Stimulated activated naive B cell treated with anti-CD40 and anti-IgM and Interleukin-4, amounts not matched to agents 10 μg/mL and 1 μg/mL and 100 μg/mL, for 72 hours (primary cell): ENCODE data around the gene GLRX3.
A peak's percentile ranks its signal among the peaks of the same experiment; 100 is the strongest.
"Not testable (repeated sequence)": the region's sequence is repeated elsewhere in the genome, so short reads cannot be mapped to it uniquely, and the experiment has no call there.

Experiments used
- ATAC-seq, 2 donors: fragments of 150-1000 bp; cut with Tn5 transposase; replicated peaks; 2 replicates each; pipeline ENCODE4 v1.10.0; 2021; ENCODE audit warnings: moderate library complexity in 1 of 2
- DNase-seq: peaks from one replicate; pipeline ENCODE4 v3.0.0; 2021
- H3K27ac Mint-ChIP-seq: one replicate; pipeline ENCODE4 v1.8.0; 2022; ENCODE audit warnings: mild to moderate bottlenecking, mixed read lengths
- H3K27me3 Mint-ChIP-seq, 2 donors: one replicate each; pipeline ENCODE4 v1.8.0; 2022; ENCODE audit warnings: mixed read lengths in 2 of 2
- H3K36me3 Mint-ChIP-seq, 2 donors: one replicate each; pipeline ENCODE4 v1.8.0; 2022; ENCODE audit warnings: mixed read lengths in 2 of 2, mild to moderate bottlenecking in 1 of 2
- H3K4me1 Mint-ChIP-seq, 2 donors: one replicate each; pipeline ENCODE4 v1.8.0; 2022; ENCODE audit warnings: mixed read lengths in 2 of 2, mild to moderate bottlenecking in 1 of 2
- H3K4me3 Mint-ChIP-seq, 2 donors: one replicate each; pipeline ENCODE4 v1.8.0; 2022; ENCODE audit warnings: mild to moderate bottlenecking in 2 of 2, mixed read lengths in 2 of 2, moderate library complexity in 1 of 2
- H3K9me3 Mint-ChIP-seq, 2 donors: one replicate each; pipeline ENCODE4 v1.8.0; 2022; ENCODE audit warnings: mixed read lengths in 2 of 2, mild to moderate bottlenecking in 1 of 2

Gene GLRX3

DNA sequence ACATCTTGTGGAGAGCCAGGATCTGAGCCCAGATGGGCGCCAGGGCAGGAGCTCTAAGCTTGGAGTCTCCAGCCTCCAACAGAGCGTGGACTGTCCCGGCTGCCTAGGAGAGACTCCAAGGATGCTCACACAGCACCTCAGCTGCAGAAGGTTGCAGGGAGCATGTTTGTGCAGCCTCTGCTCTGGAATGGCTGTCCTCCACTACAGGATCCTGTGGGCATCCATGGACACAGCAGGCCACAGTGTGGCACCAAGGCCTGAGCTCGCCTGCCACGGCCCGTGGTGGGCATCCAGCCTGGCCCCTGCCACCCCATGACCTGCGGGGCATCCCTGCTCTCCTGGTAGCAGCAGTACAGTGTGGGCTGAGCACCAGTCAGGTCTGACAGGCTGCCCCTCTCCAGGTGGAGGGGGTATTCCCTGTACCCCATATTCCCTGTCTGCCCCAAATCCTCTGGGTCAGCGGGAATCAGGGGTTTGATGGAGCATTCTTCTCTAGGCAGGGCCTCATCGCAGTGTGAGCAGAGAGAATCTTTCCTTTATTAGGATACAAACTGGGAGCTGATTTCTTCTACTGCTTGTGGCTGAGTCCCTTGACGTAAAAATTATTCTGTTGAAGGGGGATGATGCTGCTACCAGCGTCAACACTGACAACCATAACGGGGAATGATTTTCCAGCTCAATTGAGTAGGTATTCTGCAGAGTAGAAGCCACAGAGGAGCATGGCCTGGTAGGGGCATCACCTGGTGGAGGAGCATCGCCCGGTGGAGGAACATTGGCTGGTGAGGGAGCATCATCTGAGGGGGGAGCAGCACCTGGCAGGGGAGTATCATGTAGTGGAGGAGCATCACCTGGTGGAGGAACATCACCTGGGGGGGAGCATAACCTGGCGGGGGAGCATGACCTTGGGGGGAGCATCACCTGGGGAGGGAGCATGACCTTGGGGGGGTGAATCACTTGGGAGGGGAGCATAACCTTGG lies 60.6 kb downstream of the GLRX3 start:
- Mint-ChIP-seq H3K9me3 (no peaks in the 10 kb centered on the region), H3K36me3 (peaks cover 5 to 12% of the 10 kb centered on the region in 2 donors), H3K4me1 (no peaks in the 10 kb centered on the region), H3K27ac (no peak overlapping the region), H3K27me3 (peaks cover 18 to 22% of the 10 kb centered on the region in 2 donors), H3K4me3 (no peak overlapping the region)
- ATAC-seq (no peak), DNase-seq (no peak)

DNA sequence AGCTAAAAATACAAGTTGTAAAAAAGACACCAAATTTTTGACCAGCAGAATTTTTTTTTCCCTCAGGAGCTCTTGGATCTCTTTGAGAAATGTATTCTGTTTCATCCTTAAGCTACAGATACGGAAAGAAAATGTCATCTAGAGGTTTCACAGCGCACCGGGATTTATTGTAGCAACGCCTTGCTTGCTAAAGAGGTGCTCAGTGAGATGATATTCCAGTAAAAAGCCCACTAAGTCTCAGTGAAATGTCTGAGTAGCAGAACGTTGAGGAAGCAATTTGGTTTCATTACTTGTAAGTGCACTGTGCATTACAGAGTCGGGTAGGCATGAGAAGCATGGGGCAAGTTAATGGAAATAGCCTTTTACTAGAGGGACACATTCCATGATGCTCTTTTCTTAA lies 62.5 kb downstream of the GLRX3 start:
- DNase-seq = no peak
- H3K27me3 Mint-ChIP-seq = peaks cover 8 to 17% of the 10 kb centered on the region in 2 donors
- peaks cover 5 to 6% of the 10 kb centered on the region in 2 donors for H3K4me1 Mint-ChIP-seq
- no peaks in the 10 kb centered on the region for H3K9me3 Mint-ChIP-seq
- ATAC-seq = no peak
- peaks cover 2 to 7% of the 10 kb centered on the region in 2 donors for H3K36me3 Mint-ChIP-seq
- no peak overlapping the region for H3K4me3 Mint-ChIP-seq
- no peak overlapping the region for H3K27ac Mint-ChIP-seq

DNA sequence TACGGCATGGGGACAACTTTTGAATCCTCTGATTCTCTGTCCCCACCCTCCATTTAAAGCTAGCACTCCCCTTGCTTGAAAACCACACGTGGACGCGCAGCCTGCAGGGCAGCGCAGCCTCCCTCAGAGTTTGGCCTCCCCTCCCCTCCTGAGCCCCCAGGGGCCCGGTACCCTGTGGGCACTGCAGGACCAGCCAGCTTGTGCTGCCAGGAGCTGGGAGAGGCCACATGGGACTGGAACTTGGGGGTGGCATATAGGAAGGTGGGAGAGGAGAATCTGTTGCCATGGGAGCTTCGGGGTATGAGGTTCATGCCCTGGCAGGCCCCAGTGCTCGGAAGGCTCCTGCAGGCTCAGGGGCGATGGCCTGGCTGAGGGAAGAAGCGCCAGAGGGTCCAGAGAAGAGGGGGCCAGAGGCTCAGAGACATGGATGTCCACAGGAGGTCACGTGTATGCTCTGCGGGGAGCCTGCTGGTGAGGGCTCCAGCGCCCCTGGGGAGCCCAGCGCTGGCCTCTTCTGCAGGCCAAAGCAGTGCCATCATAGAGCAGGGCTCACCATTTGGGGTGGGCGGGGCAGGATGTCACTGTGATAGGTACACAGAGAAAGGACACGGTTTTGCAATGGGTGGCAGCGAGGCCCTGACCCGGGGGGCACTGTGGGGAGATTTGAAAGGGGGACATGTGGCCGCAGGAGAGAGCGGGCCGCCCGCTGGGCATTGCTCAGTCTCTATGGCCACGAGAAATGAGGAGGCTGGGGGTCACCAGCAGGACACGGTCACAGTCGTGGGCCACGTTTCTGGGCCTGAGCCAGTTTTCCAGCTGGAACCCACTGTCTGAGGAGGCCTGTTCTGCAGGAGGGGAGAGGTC lies 64.2 kb downstream of the GLRX3 start:
- H3K36me3 Mint-ChIP-seq = peaks cover 0 to 2% of the 10 kb centered on the region in 2 donors
- peaks cover 8 to 18% of the 10 kb centered on the region in 2 donors for H3K27me3 Mint-ChIP-seq
- H3K4me3 Mint-ChIP-seq = no peak overlapping the region
- ATAC-seq (no peak), DNase-seq (no peak)
- H3K4me1 Mint-ChIP-seq = peaks cover 5 to 6% of the 10 kb centered on the region in 2 donors
- H3K27ac Mint-ChIP-seq = peak overlapping the region; percentile 37
- no peaks in the 10 kb centered on the region for H3K9me3 Mint-ChIP-seq

DNA sequence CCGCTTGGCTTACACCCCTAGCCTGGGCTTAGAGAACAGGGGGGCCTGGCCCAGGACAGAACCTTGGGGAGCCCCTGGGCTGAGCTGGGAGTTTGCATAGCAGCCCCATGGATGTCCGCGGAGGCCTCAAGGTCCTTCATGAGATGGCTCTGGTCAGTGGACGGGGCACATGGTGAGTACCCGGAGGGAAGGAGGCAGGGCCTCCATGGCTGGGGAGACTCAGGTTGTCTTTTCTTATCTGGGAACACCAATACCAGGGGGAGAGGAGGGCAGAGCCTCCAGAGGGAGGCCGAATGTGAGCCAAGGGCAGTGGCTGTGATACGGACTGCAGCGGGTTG lies 64.8 kb downstream of the GLRX3 start:
- ATAC-seq = no peak
- peaks cover 0 to 2% of the 10 kb centered on the region in 2 donors for H3K36me3 Mint-ChIP-seq
- no peak overlapping the region for H3K4me3 Mint-ChIP-seq
- no peaks in the 10 kb centered on the region for H3K9me3 Mint-ChIP-seq
- peaks cover 5 to 6% of the 10 kb centered on the region in 2 donors for H3K4me1 Mint-ChIP-seq
- H3K27me3 Mint-ChIP-seq = peaks cover 8 to 19% of the 10 kb centered on the region in 2 donors
- no peak for DNase-seq
- no peak overlapping the region for H3K27ac Mint-ChIP-seq

DNA sequence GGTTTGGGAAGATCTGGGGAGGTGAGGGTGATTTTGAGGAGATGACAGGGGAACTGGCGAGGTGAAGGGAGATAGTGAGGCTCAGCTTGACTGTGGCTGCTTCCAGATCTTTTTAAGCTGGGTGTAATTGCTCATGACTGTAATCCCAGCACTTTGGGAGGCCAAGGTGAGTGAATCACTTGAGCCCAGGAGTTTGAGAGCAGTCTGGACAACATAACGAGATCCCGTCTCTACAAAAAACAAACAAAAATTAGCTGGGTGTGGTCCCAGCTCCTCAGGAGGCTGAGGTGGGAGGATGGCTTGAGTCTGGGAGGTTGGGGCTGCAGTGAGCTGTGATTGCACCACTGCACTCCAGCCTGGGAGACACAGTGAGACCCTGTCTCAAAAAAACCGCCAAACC lies 66.0 kb downstream of the GLRX3 start:
- not testable (repeated sequence) for DNase-seq, H3K27ac Mint-ChIP-seq, H3K9me3 Mint-ChIP-seq, H3K4me1 Mint-ChIP-seq, H3K36me3 Mint-ChIP-seq, H3K4me3 Mint-ChIP-seq, ATAC-seq
- H3K27me3 Mint-ChIP-seq = peaks cover 8 to 19% of the 10 kb centered on the region in 2 donors

DNA sequence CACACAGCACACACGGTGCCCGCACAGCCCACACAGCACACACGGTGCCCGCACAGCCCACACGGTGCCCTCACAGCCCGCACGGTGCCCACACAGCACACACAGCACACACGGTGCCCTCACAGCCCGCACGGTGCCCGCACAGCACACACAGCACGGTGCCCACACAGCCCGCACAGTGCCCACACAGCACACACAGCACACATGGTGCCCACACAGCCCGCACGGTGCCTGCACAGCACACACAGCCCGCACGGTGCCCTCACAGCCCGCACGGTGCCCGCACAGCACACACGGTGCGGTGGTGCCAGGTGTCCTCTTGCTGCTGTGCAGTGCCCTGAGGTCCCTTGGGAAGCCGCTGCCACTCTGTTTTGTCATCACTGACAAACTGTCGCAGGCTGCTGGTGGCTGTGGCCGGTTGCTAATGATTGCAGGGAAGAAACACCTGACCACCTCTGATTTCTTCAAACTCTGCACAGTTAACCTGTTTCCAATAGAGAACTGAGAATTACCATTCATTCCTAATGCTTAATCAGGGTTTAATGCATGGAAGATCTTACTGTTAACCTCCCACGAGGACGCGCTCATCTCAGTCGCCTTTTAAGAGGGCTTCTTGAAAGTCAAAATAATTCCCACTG lies 66.9 kb downstream of the GLRX3 start:
- Mint-ChIP-seq H3K4me1 (peaks cover 5 to 6% of the 10 kb centered on the region in 2 donors), H3K4me3 (no peak overlapping the region), H3K9me3 (no peaks in the 10 kb centered on the region), H3K27ac (peak overlapping the region; percentile 80), H3K27me3 (peaks cover 8 to 19% of the 10 kb centered on the region in 2 donors), H3K36me3 (no peaks in the 10 kb centered on the region)
- ATAC-seq (peak; percentile 83 to 92), DNase-seq (peak; percentile 33)

DNA sequence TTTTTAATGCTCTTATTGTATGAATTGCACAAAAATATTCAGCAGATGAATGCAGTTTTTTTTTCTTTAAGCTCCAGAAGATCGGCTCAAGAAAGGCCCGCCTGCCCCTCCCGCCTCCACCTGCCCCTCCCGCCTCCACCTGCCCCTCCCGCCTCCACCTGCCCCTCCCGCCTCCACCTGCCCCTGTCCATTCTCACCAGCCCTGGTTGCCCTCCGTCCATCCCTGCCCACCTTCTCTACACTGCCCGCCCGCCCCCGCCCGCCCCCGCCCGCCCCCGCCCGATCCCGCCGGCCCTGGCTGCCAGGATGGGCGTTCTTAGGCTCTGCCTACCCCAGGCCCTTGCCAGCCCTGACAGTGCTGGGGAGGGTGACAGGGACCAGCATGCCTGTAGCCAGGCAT lies 67.4 kb downstream of the GLRX3 start:
- Mint-ChIP-seq H3K4me3 (no peak overlapping the region), H3K27me3 (peaks cover 8 to 19% of the 10 kb centered on the region in 2 donors), H3K36me3 (no peaks in the 10 kb centered on the region), H3K4me1 (peaks cover 5 to 6% of the 10 kb centered on the region in 2 donors), H3K9me3 (no peaks in the 10 kb centered on the region), H3K27ac (no peak overlapping the region)
- DNase-seq (no peak), ATAC-seq (no peak)

DNA sequence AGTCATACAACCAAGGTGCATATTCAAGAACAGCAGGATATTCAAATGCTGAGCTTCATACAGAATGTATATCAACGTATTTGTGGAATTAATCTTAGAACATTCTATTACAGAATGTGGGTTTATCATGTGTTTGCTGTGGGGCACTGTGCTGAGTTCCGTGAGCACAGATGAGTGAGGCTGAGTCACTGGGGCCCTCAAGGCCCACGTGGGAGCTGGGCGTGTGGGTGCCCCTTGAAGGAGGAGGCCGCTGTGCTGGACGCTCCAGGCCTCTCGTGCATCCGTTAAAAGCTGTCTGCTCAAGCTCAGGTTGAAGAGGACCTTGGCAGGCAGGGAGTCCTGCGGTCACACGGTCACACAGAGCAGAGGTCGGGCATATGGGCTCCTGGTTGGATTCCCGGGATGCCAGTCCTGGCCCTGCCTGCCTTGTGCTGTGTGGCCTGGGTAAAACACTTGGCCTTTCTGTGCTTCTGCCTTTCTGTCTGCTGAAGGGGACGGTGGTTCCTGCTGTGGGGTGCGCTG lies 70.1 kb downstream of the GLRX3 start:
- ATAC-seq (no peak), DNase-seq (no peak)
- Mint-ChIP-seq H3K4me1 (peaks cover 5 to 6% of the 10 kb centered on the region in 2 donors), H3K27ac (no peak overlapping the region), H3K9me3 (no peaks in the 10 kb centered on the region), H3K4me3 (no peak overlapping the region), H3K27me3 (peaks cover 1 to 12% of the 10 kb centered on the region in 2 donors), H3K36me3 (no peaks in the 10 kb centered on the region)

DNA sequence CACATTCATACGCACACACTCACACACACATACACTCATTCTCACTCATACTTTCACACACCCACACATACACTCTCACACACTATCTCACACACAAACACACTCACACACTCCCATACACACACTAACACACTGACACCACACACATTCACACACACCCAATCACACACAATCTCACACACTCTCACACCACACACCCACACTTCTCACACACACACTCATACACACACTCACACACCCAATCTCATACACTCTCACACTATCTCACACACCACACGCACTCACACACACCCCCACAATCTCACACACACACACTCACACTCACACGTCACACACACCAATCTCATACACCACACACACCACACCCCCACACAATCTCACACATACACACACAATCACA lies 71.0 kb downstream of the GLRX3 start:
- no peak for DNase-seq
- Mint-ChIP-seq H3K4me1 (peaks cover 5 to 6% of the 10 kb centered on the region in 2 donors), H3K27ac (no peak overlapping the region), H3K9me3 (no peaks in the 10 kb centered on the region), H3K36me3 (no peaks in the 10 kb centered on the region), H3K27me3 (peaks cover 0 to 9% of the 10 kb centered on the region in 2 donors), H3K4me3 (no peak overlapping the region)
- ATAC-seq = no peak

DNA sequence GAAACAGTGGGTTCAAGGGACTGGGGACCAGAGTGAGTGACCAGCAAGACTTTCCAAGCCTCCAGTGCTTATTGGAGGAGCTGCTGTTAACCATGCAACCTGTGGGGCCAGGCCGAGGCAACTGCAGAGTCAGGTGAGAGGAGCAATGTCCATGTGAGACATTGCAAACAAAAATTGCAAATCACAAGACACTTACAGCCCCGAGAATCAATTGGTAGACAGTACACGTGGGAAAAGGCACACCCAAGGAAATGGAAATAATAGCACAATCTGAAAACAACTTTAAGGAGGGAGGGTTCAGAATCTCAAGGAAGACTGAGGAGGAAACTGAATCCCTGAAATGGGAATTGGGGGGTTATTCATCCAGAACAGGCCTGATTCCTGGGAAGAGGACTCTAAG lies 72.6 kb downstream of the GLRX3 start:
- no peak overlapping the region for H3K4me3 Mint-ChIP-seq
- H3K27ac Mint-ChIP-seq = no peak overlapping the region
- H3K36me3 Mint-ChIP-seq = no peaks in the 10 kb centered on the region
- ATAC-seq = no peak
- no peaks in the 10 kb centered on the region for H3K4me1 Mint-ChIP-seq
- no peak for DNase-seq
- H3K27me3 Mint-ChIP-seq = peaks cover 0 to 6% of the 10 kb centered on the region in 2 donors
- H3K9me3 Mint-ChIP-seq = no peaks in the 10 kb centered on the region

DNA sequence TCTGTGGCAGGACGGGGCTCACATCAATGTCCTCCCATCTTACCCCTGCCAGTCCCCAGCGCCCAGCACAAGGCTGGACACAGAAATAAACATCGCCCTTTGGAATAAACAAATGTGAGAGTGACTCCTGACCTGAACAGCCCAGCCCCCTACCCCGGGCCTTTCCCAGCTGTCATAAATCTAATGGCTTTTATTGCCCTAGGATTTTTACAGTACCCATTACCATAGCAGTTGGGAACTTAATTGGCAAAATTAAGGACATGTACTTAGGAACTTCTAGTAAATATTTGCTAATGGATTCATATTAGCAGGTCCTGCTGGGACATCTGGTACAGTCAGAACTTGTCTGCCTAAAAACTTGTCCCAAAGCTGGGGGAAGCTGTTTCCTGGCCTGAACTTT lies 76.6 kb downstream of the GLRX3 start:
- Mint-ChIP-seq H3K4me1 (no peaks in the 10 kb centered on the region), H3K36me3 (peaks cover 4 to 6% of the 10 kb centered on the region in 2 donors), H3K27me3 (no peaks in the 10 kb centered on the region), H3K27ac (no peak overlapping the region), H3K4me3 (no peak overlapping the region), H3K9me3 (peaks cover 0 to 6% of the 10 kb centered on the region in 2 donors)
- DNase-seq = no peak
- ATAC-seq = no peak

DNA sequence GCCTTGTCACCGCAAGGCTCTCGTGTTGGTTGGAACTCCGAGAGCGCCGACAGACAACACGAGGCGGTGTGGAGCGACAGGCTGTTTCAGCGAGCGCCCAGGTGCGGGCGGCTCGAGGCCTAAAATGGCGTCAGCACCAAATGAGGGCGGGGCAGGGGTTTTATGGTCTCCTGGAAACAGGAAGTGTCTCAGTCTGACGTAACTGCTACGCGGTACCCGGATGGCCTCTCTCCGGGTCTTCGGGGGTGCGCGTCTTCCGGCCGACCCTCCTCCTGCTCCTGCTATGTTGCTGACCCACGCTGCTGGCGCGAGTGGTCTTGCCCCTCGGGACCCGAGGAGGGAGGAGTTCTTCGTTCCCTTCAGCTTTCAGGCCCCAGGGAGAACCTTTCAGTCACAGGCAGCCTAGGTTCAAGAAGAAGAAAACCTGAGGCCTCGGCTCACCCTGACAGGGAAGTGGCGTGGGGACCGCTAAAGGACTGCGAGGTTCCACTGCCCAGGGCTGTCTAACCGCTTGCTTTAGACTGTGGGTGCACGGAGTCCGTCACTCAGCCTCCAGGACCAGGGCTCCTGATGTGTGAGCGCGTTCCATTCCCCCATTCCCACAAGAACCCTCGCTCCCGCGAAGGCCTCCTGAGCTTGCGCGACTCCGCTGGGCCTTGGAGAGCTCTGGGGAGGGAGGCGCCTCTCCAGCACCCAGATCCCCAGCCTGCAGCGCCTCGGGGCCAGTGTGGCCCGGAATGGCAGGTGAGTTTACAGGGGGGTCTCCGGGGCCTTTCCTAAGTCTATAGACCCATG lies 77.3 kb downstream of the GLRX3 start:
- ATAC-seq (no peak), DNase-seq (no peak)
- Mint-ChIP-seq H3K4me3 (no peak overlapping the region), H3K27ac (no peak overlapping the region), H3K27me3 (no peaks in the 10 kb centered on the region), H3K36me3 (peaks cover 4 to 6% of the 10 kb centered on the region in 2 donors), H3K9me3 (peaks cover 0 to 6% of the 10 kb centered on the region in 2 donors), H3K4me1 (no peaks in the 10 kb centered on the region)

DNA sequence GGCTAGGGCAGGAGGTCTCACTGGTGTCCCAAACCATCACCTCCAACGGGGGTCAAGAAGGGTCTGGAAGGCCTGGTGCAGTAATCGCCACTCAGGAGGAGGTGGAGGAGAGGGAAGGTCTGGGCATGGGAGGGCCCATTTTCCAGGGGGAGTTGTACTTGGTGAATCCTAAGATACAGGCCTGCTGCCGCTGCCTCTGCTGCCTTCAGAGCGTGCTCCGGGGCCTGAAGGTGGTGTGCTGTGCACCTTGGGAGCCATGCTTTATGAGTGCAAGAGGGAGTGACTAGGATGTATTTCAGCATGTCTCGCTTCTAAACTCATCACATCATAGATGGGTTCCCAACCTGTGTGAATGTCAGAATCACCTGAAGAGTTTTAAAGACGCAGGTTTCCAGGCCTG lies 78.2 kb downstream of the GLRX3 start:
- Mint-ChIP-seq H3K4me1 (no peaks in the 10 kb centered on the region), H3K27me3 (no peaks in the 10 kb centered on the region), H3K4me3 (no peak overlapping the region), H3K27ac (no peak overlapping the region), H3K36me3 (peaks cover 4 to 6% of the 10 kb centered on the region in 2 donors), H3K9me3 (peaks cover 0 to 6% of the 10 kb centered on the region in 2 donors)
- ATAC-seq = no peak
- DNase-seq = no peak
